SK-N-SH (cell line): Measurements from ENCODE around the gene ZNF609. TPM values are rescaled to one million over a fixed set of nuclear protein-coding genes. Genes with fewer than 3 reads are reported as not detected.

ENCODE experiments used
- CTCF ChIA-PET: fragments of 300-600, 350-600 bp; formaldehyde crosslinking; extraction: SDS; loops from one replicate; lab custom pipeline; 2021; lab: Yijun Ruan, JAX
- POLR2A ChIA-PET: fragments of 350-600 bp; sonication (Branson Sonifier 250); formaldehyde crosslinking; extraction: SDS; loops from one replicate; lab custom pipeline; 2020; ENCODE audit warnings: antibody characterized with exemption, inconsistent platforms; lab: Yijun Ruan, JAX
- DNase-seq: peaks from one replicate; pipeline ENCODE4 v3.0.0; 2012
- H2AFZ ChIP-seq: fragments of 200-600 bp; sonication (generic); 2 replicates; pipeline ENCODE4 v1.8.1; 2016; ENCODE audit warnings: antibody characterized with exemption, mild to moderate bottlenecking, low read depth
- H3F3A ChIP-seq: fragments of 200-600 bp; sonication (generic); replicated peaks from 2 replicates; pipeline ENCODE3; 2016; ENCODE audit warnings: antibody characterized with exemption, mild to moderate bottlenecking; ENCODE audit not compliant: insufficient read depth
- H3K27ac ChIP-seq, 2 experiments: fragments of 200-500 bp in 1 of 2; fragments of 200-600 bp in 1 of 2; sonication (Bioruptor generic) in 1 of 2; sonication (generic), shearing (Covaris generic) in 1 of 2; 2 replicates each; pipeline versions ENCODE4 v1.5.1 to v1.6.1; 2014 to 2016; ENCODE audit warnings: low read depth in 2 of 2, inconsistent platforms in 1 of 2, low read length in 1 of 2, mild to moderate bottlenecking in 1 of 2, mixed read lengths in 1 of 2
- H3K27me3 ChIP-seq: fragments of 200-600 bp; sonication (generic), shearing (Covaris generic); 2 replicates; pipeline ENCODE4 v1.6.1; 2016; ENCODE audit warnings: mixed run types; ENCODE audit not compliant: insufficient read depth
- H3K36me3 ChIP-seq, 2 experiments: fragments of 200-500 bp in 1 of 2; fragments of 200-600 bp in 1 of 2; sonication (Bioruptor generic) in 1 of 2; sonication (generic) in 1 of 2; replicated peaks in 1 of 2; 2 replicates each; pipeline versions ENCODE3 to v1.5.1; 2014 to 2016; ENCODE audit warnings: low read length in 1 of 2, mild to moderate bottlenecking in 1 of 2; ENCODE audit not compliant: insufficient read depth in 2 of 2, control insufficient read depth in 1 of 2
- H3K4me1 ChIP-seq, 2 experiments: fragments of 200-500 bp in 1 of 2; fragments of 200-600 bp in 1 of 2; sonication (Bioruptor generic) in 1 of 2; sonication (generic), shearing (Covaris generic) in 1 of 2; 2 replicates each; pipeline versions ENCODE4 v1.5.1 to v1.6.1; 2014 to 2016; ENCODE audit warnings: low read depth in 1 of 2, low read length in 1 of 2, mixed run types in 1 of 2; ENCODE audit not compliant: insufficient read depth in 2 of 2, control insufficient read depth in 1 of 2
- H3K4me2 ChIP-seq: fragments of 200-600 bp; sonication (generic), shearing (Covaris generic); 2 replicates; pipeline ENCODE4 v1.6.1; 2017; ENCODE audit warnings: mixed run types
- H3K4me3 ChIP-seq, 2 experiments: fragments of 200-500 bp in 1 of 2; fragments of 200-600 bp in 1 of 2; sonication (Bioruptor generic) in 1 of 2; sonication (generic), shearing (Covaris generic) in 1 of 2; 2 replicates each; pipeline versions ENCODE4 v1.5.1 to v1.8.1; 2014 to 2016; ENCODE audit warnings: low read depth in 2 of 2, inconsistent platforms in 1 of 2, low read length in 1 of 2, mild to moderate bottlenecking in 1 of 2, mixed read lengths in 1 of 2, moderate library complexity in 1 of 2
- H3K79me2 ChIP-seq: fragments of 200-600 bp; sonication (generic); 2 replicates; pipeline ENCODE4 v1.8.1; 2017; ENCODE audit warnings: mild to moderate bottlenecking; ENCODE audit not compliant: insufficient read depth
- H3K9ac ChIP-seq: fragments of 200-600 bp; sonication (generic); 2 replicates; pipeline ENCODE4 v1.6.1; 2017; ENCODE audit warnings: mixed run types
- H3K9me2 ChIP-seq: fragments of 200-600 bp; sonication (generic); 2 replicates; pipeline ENCODE4 v1.6.1; 2017; ENCODE audit warnings: mixed run types
- H3K9me3 ChIP-seq: fragments of 200-600 bp; sonication (generic); 2 replicates; pipeline ENCODE4 v1.6.1; 2017; ENCODE audit warnings: mixed run types, mild to moderate bottlenecking, moderate library complexity
- H4K20me1 ChIP-seq: fragments of 200-600 bp; sonication (generic); 2 replicates; pipeline ENCODE4 v1.6.1; 2017; ENCODE audit warnings: mild to moderate bottlenecking, mixed run types; ENCODE audit not compliant: insufficient read depth
- CHD2 ChIP-seq: fragments of 150-350 bp; IDR thresholded peaks from 2 replicates; pipeline ENCODE4 v1.6.1; 2018; ENCODE audit warnings: low read length; ENCODE audit not compliant: partially characterized antibody
- EP300 ChIP-seq, 2 experiments: IDR thresholded peaks; 2 replicates each; pipeline versions ENCODE4 v1.4.0 to v1.6.1; 2012; ENCODE audit warnings: borderline replicate concordance in 1 of 2, low read depth in 1 of 2, low read length in 1 of 2
- FOXM1 ChIP-seq: IDR thresholded peaks from 2 replicates; pipeline ENCODE4 v1.4.0; 2012; ENCODE audit warnings: low read depth, mild to moderate bottlenecking
- GABPA ChIP-seq: IDR thresholded peaks from 2 replicates; pipeline ENCODE4 v1.4.0; 2012; ENCODE audit warnings: low read depth, mild to moderate bottlenecking
- JUND ChIP-seq: IDR thresholded peaks from 2 replicates; pipeline ENCODE4 v1.4.0; 2012
- NRF1 ChIP-seq: IDR thresholded peaks from 2 replicates; pipeline ENCODE4 v1.6.1; 2012; ENCODE audit warnings: low read depth, mild to moderate bottlenecking, low read length
- POLR2AphosphoS5 ChIP-seq: IDR thresholded peaks from 2 replicates; pipeline ENCODE4 v1.6.1; 2012; ENCODE audit warnings: low read depth, low read length
- RCOR1 ChIP-seq: fragments of 150-350 bp; IDR thresholded peaks from 2 replicates; pipeline ENCODE4 v1.6.1; 2017; ENCODE audit warnings: antibody characterized with exemption, low read length
- RXRA ChIP-seq: IDR thresholded peaks from 2 replicates; pipeline ENCODE4 v1.4.0; 2012; ENCODE audit warnings: low read depth, mild to moderate bottlenecking, borderline replicate concordance
- SMC3 ChIP-seq: IDR thresholded peaks from 2 replicates; pipeline ENCODE4 v1.6.1; 2012; ENCODE audit warnings: low read depth, low read length, improper control_type of control experiment
- TAF1 ChIP-seq: IDR thresholded peaks from 2 replicates; pipeline ENCODE4 v1.6.1; 2012; ENCODE audit warnings: low read depth, mild to moderate bottlenecking, low read length, moderate library complexity, borderline replicate concordance
- YY1 ChIP-seq: IDR thresholded peaks from 2 replicates; pipeline ENCODE4 v1.4.0; 2012; ENCODE audit warnings: low read depth, mild to moderate bottlenecking
- WGBS: methylation state at CpG from one replicate; pipeline ENCODE4 v1.1.6; 2017; ENCODE audit warnings: low lambda C conversion rate; 5-methylcytosine and 5-hydroxymethylcytosine counted together
- polyA plus RNA-seq, 3 experiments: library from polyadenylated mRNA; depleted of rRNA; stranded (reverse); fragments of >200 nt; gene quantifications; 2 replicates each; pipeline ENCODE4 v1.2.3, GENCODE V29; 2012
- small RNA-seq, 7 experiments: library from RNA; depleted of rRNA; stranded (forward); fragments of <200 nt; gene quantifications; one replicate each; pipeline ENCODE3, GENCODE V24; 2012
- TF ChIP-seq, protein P1 (sequence below): IDR thresholded peaks from 2 replicates; pipeline ENCODE4 v1.6.1; 2012; ENCODE audit warnings: mild to moderate bottlenecking, low read depth, low read length, moderate library complexity
- TF ChIP-seq, protein P2 (sequence below): IDR thresholded peaks from 2 replicates; pipeline ENCODE4 v1.4.0; 2012; ENCODE audit warnings: low read depth, borderline replicate concordance
- TF ChIP-seq, protein P3 (sequence below): IDR thresholded peaks from 2 replicates; pipeline ENCODE4 v1.4.0; 2012; ENCODE audit warnings: low read depth

ZNF609 gene
- polyA plus RNA-seq, 1 of the 3 experiments (the other 2 are of a cell fraction): 12.6 TPM

DNA sequence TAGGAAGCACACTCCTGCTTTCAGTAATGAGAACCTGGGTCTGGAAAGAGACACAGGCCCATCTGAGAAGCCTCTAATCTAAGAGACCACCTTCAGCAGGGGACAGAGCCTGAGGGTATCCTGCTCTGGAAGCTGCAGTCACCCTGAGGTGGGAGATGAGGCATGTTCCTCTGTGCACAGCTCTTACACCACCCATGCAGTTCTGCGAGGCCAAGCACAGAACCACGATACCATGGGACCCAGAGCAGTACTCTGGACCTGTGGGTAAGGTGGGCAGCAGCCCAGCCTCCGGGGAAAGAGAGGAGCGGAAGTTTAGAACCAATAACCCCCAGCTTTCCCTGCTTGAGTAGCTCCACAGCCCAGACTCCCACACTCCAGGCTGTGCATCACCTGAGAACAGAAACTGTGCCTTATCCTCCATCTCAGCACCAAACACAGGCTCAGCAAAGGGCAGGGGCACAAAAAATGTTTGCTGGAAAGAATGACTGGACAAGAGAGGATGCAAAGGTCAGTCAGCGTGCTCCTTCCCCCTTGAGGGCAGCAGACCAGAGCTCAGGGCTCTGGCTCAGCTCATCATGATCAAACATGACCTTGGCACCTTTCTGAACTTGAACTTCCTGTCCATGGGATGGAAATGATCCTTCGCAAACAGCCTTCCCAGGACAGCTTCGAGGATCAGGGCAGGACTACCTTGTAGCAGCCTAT lies 271.9 kb downstream of the ZNF609 start:
- POLR2A ChIA-PET: interaction anchor here (0.6 to 1.6 kb wide), 4 partner anchors 33 to 81 kb away, joined by 3 to 5 read pairs (median 4); no protein-coding TSS in a partner anchor
- Histone ChIP-seq H2AFZ (no peak overlapping the region), H3K27me3 (no peaks in the 10 kb centered on the region)

More for the DNA sequence above, 271.9 kb downstream of the ZNF609 start:
- TF ChIP-seq, protein P1, sequence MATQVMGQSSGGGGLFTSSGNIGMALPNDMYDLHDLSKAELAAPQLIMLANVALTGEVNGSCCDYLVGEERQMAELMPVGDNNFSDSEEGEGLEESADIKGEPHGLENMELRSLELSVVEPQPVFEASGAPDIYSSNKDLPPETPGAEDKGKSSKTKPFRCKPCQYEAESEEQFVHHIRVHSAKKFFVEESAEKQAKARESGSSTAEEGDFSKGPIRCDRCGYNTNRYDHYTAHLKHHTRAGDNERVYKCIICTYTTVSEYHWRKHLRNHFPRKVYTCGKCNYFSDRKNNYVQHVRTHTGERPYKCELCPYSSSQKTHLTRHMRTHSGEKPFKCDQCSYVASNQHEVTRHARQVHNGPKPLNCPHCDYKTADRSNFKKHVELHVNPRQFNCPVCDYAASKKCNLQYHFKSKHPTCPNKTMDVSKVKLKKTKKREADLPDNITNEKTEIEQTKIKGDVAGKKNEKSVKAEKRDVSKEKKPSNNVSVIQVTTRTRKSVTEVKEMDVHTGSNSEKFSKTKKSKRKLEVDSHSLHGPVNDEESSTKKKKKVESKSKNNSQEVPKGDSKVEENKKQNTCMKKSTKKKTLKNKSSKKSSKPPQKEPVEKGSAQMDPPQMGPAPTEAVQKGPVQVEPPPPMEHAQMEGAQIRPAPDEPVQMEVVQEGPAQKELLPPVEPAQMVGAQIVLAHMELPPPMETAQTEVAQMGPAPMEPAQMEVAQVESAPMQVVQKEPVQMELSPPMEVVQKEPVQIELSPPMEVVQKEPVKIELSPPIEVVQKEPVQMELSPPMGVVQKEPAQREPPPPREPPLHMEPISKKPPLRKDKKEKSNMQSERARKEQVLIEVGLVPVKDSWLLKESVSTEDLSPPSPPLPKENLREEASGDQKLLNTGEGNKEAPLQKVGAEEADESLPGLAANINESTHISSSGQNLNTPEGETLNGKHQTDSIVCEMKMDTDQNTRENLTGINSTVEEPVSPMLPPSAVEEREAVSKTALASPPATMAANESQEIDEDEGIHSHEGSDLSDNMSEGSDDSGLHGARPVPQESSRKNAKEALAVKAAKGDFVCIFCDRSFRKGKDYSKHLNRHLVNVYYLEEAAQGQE: no peak
- TF ChIP-seq RXRA (no peak), JUND (no peak), POLR2AphosphoS5 (no peak), RCOR1 (no peak), CHD2 (no peak), EP300 (IDR thresholded peaks at IDR 0.05; ENCODE audit: borderline replicate concordance in 1 of 2, low read depth in 1 of 2, low read length in 1 of 2) (no peak), FOXM1 (no peak), TAF1 (no peak), YY1 (no peak), NRF1 (no peak), SMC3 (no peak), GABPA (no peak)
- TF ChIP-seq, protein P2, sequence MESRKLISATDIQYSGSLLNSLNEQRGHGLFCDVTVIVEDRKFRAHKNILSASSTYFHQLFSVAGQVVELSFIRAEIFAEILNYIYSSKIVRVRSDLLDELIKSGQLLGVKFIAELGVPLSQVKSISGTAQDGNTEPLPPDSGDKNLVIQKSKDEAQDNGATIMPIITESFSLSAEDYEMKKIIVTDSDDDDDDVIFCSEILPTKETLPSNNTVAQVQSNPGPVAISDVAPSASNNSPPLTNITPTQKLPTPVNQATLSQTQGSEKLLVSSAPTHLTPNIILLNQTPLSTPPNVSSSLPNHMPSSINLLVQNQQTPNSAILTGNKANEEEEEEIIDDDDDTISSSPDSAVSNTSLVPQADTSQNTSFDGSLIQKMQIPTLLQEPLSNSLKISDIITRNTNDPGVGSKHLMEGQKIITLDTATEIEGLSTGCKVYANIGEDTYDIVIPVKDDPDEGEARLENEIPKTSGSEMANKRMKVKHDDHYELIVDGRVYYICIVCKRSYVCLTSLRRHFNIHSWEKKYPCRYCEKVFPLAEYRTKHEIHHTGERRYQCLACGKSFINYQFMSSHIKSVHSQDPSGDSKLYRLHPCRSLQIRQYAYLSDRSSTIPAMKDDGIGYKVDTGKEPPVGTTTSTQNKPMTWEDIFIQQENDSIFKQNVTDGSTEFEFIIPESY: no peak
- TF ChIP-seq, protein P3, sequence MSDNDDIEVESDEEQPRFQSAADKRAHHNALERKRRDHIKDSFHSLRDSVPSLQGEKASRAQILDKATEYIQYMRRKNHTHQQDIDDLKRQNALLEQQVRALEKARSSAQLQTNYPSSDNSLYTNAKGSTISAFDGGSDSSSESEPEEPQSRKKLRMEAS: no peak
- 85% methylated on average over 7 of the region's 7 CpGs for WGBS
- Histone ChIP-seq H3K4me2 (no peak overlapping the region), H3K4me1 (peaks cover 0 to 7% of the 10 kb centered on the region in 2 experiments; a peak in 1 of 4 replicates), H3K79me2 (no peaks in the 10 kb centered on the region), H3K4me3 (no peak overlapping the region), H4K20me1 (no peaks in the 10 kb centered on the region), H3F3A (no peaks in the 10 kb centered on the region), H3K9me2 (no peaks in the 10 kb centered on the region), H3K9me3 (no peaks in the 10 kb centered on the region), H3K9ac (no peak overlapping the region), H3K36me3 (no peaks in the 10 kb centered on the region), H3K27ac (no peak overlapping the region)
- peak; percentile 23 for DNase-seq
- CTCF ChIA-PET: interaction anchor here (0.7 to 10.9 kb wide), 18 partner anchors 9 to 516 kb away, joined by 3 to 513 read pairs (median 7); no protein-coding TSS in a partner anchor

Small RNAs within 50 kb of the gene (small RNA-seq; reads per million reads assigned to genes)
- gene AC100830.2: 0 reads per million in 7 experiments
- gene RF00019: 0 reads per million in 7 experiments
- gene RNU6-549P: 0 reads per million in 7 experiments

Other genes with a start within 250 kb of the ZNF609 start
- 10.2 and 14.2 TPM in 2 replicates for gene CSNK1G1, start 104.4 kb upstream of the ZNF609 start, polyA plus RNA-seq (2012; rRNA removed)
- 35.0 and 46.0 TPM in 2 replicates for gene PCLAF, start 79.1 kb upstream of the ZNF609 start, polyA plus RNA-seq (2012; rRNA removed)
- gene TRIP4, start 72.7 kb upstream of the ZNF609 start, polyA plus RNA-seq (2012; rRNA removed): 14.5 and 20.3 TPM in 2 replicates